GM23338 (cell line): ENCODE data around the gene PDF. TPM values are rescaled to one million over a fixed set of nuclear protein-coding genes. Genes with fewer than 3 reads are reported as not detected.

Source experiments
- ATAC-seq: fragments of 200-7000 bp; cut with Tn5 transposase; 3 replicates; pipeline ENCODE4 v1.9.1; 2020
- DNase-seq: peaks from one replicate; pipeline ENCODE4 v3.0.0-alpha.2; 2015; ENCODE audit warnings: low spot score
- H2AFZ ChIP-seq: fragments of 200-600 bp; sonication (generic); 2 replicates; pipeline ENCODE4 v1.8.0; 2016; ENCODE audit warnings: antibody characterized with exemption, mild to moderate bottlenecking, moderate library complexity
- H3F3A ChIP-seq: fragments of 200-600 bp; sonication (generic); replicated peaks from 2 replicates; pipeline ENCODE4 v1.8.0; 2017; ENCODE audit warnings: antibody characterized with exemption, mixed run types, low read depth
- H3K27ac ChIP-seq: fragments of 200-600 bp; sonication (generic); 2 replicates; pipeline ENCODE4 v1.6.1; 2016; ENCODE audit warnings: low read depth
- H3K27me3 ChIP-seq: fragments of 200-600 bp; sonication (generic); 2 replicates; pipeline ENCODE4 v1.8.0; 2016; ENCODE audit warnings: mild to moderate bottlenecking, mixed run types, moderate library complexity; ENCODE audit not compliant: insufficient read depth
- H3K36me3 ChIP-seq: fragments of 200-600 bp; sonication (generic); 2 replicates; pipeline ENCODE4 v1.8.0; 2016; ENCODE audit warnings: mild to moderate bottlenecking; ENCODE audit not compliant: insufficient read depth
- H3K4me1 ChIP-seq: fragments of 200-600 bp; sonication (generic); 2 replicates; pipeline ENCODE4 v1.8.0; 2016; ENCODE audit warnings: mild to moderate bottlenecking, moderate library complexity; ENCODE audit not compliant: insufficient read depth
- H3K4me2 ChIP-seq: fragments of 200-600 bp; sonication (generic); 2 replicates; pipeline ENCODE4 v1.7.1; 2017; ENCODE audit warnings: mixed run types
- H3K4me3 ChIP-seq: fragments of 200-600 bp; sonication (generic); 2 replicates; pipeline ENCODE4 v1.6.1; 2016; ENCODE audit warnings: mixed run types
- H3K79me2 ChIP-seq: fragments of 200-600 bp; sonication (generic); replicated peaks from 2 replicates; pipeline ENCODE4 v1.8.0; 2017; ENCODE audit warnings: mild to moderate bottlenecking; ENCODE audit not compliant: insufficient read depth
- H3K9me2 ChIP-seq: fragments of 200-600 bp; sonication (generic); 2 replicates; pipeline ENCODE4 v1.8.0; 2017; ENCODE audit not compliant: insufficient read depth
- H4K20me1 ChIP-seq: fragments of 200-600 bp; sonication (generic); replicated peaks from 2 replicates; pipeline ENCODE4 v1.8.0; 2017; ENCODE audit warnings: mild to moderate bottlenecking; ENCODE audit not compliant: insufficient read depth
- H3K27ac Mint-ChIP-seq: 2 replicates; pipeline ENCODE4 v1.8.0; 2020; ENCODE audit warnings: inconsistent platforms, mild to moderate bottlenecking, moderate library complexity, mixed read lengths
- H3K27me3 Mint-ChIP-seq: 3 replicates; pipeline ENCODE4 v1.8.0; 2022; ENCODE audit warnings: low read depth, mild to moderate bottlenecking, moderate library complexity, mixed read lengths, inconsistent platforms; ENCODE audit not compliant: insufficient read depth, poor library complexity
- H3K36me3 Mint-ChIP-seq: 3 replicates; pipeline ENCODE4 v1.8.0; 2021; ENCODE audit warnings: low read depth, mild to moderate bottlenecking, inconsistent platforms, moderate library complexity, mixed read lengths
- H3K4me1 Mint-ChIP-seq: 3 replicates; pipeline ENCODE4 v1.8.0; 2020; ENCODE audit warnings: mild to moderate bottlenecking, inconsistent platforms, mixed read lengths
- H3K4me3 Mint-ChIP-seq: 3 replicates; pipeline ENCODE4 v1.8.0; 2021; ENCODE audit warnings: moderate library complexity, mild to moderate bottlenecking, inconsistent platforms, mixed read lengths
- H3K9me3 Mint-ChIP-seq: 3 replicates; pipeline ENCODE4 v1.8.0; 2020; ENCODE audit warnings: moderate library complexity, mild to moderate bottlenecking, inconsistent platforms, mixed read lengths
- CREB1 ChIP-seq: fragments of 250-450 bp; sonication (Bioruptor Pico); IDR thresholded peaks from 2 replicates; pipeline ENCODE4 v1.5.0; 2020; ENCODE audit warnings: low read depth, mild to moderate bottlenecking, moderate library complexity
- CTCF ChIP-seq, 2 experiments: fragments of 200-600 bp in 1 of 2; sonication (generic) in 1 of 2; conservative IDR thresholded peaks; 2 replicates each; pipeline versions ENCODE4 v1.5.1 to v1.6.1; 2016 to 2017; ENCODE audit warnings: antibody characterized with exemption in 2 of 2, low read depth in 2 of 2, mild to moderate bottlenecking in 2 of 2, moderate library complexity in 1 of 2
- EZH2 ChIP-seq: fragments of 200-600 bp; sonication (generic); IDR thresholded peaks from one replicate; pipeline ENCODE4 v1.8.0; 2017; ENCODE audit warnings: antibody characterized with exemption, mild to moderate bottlenecking, low read depth; ENCODE audit not compliant: unreplicated experiment
- EZH2phosphoT487 ChIP-seq: fragments of 200-600 bp; sonication (generic); IDR thresholded peaks from one replicate; pipeline ENCODE4 v1.8.1; 2018; ENCODE audit warnings: antibody characterized with exemption; ENCODE audit not compliant: unreplicated experiment
- JUNB ChIP-seq: IDR thresholded peaks from one replicate; pipeline ENCODE4 v1.6.1; 2016; ENCODE audit warnings: antibody characterized with exemption; ENCODE audit not compliant: unreplicated experiment
- NANOG ChIP-seq: IDR thresholded peaks from 2 replicates; pipeline ENCODE4 v1.6.1; 2016; ENCODE audit warnings: antibody characterized with exemption, borderline replicate concordance
- POLR2AphosphoS5 ChIP-seq: IDR thresholded peaks from 2 replicates; pipeline ENCODE4 v1.6.1; 2016; ENCODE audit warnings: antibody characterized with exemption, low read depth
- REST ChIP-seq: IDR thresholded peaks from one replicate; pipeline ENCODE4 v1.6.1; 2018; ENCODE audit warnings: antibody characterized with exemption; ENCODE audit not compliant: unreplicated experiment
- STAT1 ChIP-seq: IDR thresholded peaks from one replicate; pipeline ENCODE4 v1.6.1; 2016; ENCODE audit warnings: antibody characterized with exemption; ENCODE audit not compliant: unreplicated experiment
- ZNF114 ChIP-seq: fragments of 250-450 bp; sonication (Bioruptor Pico); IDR thresholded peaks from 2 replicates; pipeline ENCODE4 v1.5.0; 2020; ENCODE audit warnings: mild to moderate bottlenecking, moderate library complexity
- ZNF331 ChIP-seq: fragments of 250-450 bp; sonication (Bioruptor Pico); IDR thresholded peaks from 2 replicates; pipeline ENCODE4 v1.5.0; 2020; ENCODE audit warnings: low read depth, mild to moderate bottlenecking, moderate library complexity
- polyA plus RNA-seq: library from polyadenylated mRNA; unstranded; fragments of >200 nt; fragmentation: Nextera tagmentation; extraction: Ambion mirVana; gene quantifications from 2 replicates; pipeline ENCODE4 v1.2.1, GENCODE V29; 2016
- total RNA-seq: library from RNA; depleted of rRNA; stranded (reverse); fragments of >200 nt; shearing (Covaris generic); gene quantifications from 2 replicates; pipeline ENCODE4 v1.2.3, GENCODE V29; 2014
- TF ChIP-seq, protein P1 (sequence below): IDR thresholded peaks from 2 replicates; pipeline ENCODE4 v1.6.1; 2016; ENCODE audit warnings: antibody characterized with exemption
- TF ChIP-seq, protein P2 (sequence below): fragments of 250-450 bp; sonication (Bioruptor Pico); IDR thresholded peaks from 2 replicates; pipeline ENCODE4 v1.5.0; 2020; ENCODE audit warnings: mild to moderate bottlenecking, moderate library complexity

PDF gene
- total and polyA plus RNA-seq, 2 experiments from 2014 or later = 18.8 to 43.4 TPM

DNA sequence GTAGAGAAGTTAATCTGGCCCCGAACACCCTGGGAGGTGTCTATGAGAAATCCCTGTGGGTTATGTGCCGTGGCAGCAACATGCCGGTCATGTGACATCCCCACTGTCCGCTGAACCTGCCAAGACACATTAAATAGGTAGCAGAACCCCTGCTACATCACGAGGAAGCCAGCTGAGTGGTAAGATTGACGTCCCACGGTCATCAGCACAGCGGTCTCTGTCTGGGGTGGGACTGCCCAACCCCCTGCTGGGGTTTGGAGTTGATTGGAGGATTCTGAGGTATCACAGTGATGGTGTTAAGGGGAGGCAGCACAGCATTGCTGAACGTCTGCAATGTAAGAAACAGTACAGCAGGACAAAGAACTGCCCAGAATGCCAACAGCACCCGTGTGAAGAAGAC, 19.1 kb upstream of the PDF start:
- Mint-ChIP-seq H3K4me1 (no peaks in the 10 kb centered on the region), H3K27ac (no peak overlapping the region)
- no peak for TF ChIP-seq ZNF114 (CRISPR knock-in tag)
- TF ChIP-seq, protein P1, sequence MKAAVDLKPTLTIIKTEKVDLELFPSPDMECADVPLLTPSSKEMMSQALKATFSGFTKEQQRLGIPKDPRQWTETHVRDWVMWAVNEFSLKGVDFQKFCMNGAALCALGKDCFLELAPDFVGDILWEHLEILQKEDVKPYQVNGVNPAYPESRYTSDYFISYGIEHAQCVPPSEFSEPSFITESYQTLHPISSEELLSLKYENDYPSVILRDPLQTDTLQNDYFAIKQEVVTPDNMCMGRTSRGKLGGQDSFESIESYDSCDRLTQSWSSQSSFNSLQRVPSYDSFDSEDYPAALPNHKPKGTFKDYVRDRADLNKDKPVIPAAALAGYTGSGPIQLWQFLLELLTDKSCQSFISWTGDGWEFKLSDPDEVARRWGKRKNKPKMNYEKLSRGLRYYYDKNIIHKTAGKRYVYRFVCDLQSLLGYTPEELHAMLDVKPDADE = no peak
- TF ChIP-seq STAT1 = no peak
- TF ChIP-seq CREB1 (CRISPR knock-in tag) = no peak
- TF ChIP-seq JUNB = no peak
- TF ChIP-seq POLR2AphosphoS5 = no peak
- no peak for TF ChIP-seq NANOG
- TF ChIP-seq ZNF331 = no peak
- no peak for TF ChIP-seq CTCF (conservative IDR thresholded peaks at IDR 0.05; ENCODE audit: low read depth in 2 of 2)
- TF ChIP-seq, protein P2, sequence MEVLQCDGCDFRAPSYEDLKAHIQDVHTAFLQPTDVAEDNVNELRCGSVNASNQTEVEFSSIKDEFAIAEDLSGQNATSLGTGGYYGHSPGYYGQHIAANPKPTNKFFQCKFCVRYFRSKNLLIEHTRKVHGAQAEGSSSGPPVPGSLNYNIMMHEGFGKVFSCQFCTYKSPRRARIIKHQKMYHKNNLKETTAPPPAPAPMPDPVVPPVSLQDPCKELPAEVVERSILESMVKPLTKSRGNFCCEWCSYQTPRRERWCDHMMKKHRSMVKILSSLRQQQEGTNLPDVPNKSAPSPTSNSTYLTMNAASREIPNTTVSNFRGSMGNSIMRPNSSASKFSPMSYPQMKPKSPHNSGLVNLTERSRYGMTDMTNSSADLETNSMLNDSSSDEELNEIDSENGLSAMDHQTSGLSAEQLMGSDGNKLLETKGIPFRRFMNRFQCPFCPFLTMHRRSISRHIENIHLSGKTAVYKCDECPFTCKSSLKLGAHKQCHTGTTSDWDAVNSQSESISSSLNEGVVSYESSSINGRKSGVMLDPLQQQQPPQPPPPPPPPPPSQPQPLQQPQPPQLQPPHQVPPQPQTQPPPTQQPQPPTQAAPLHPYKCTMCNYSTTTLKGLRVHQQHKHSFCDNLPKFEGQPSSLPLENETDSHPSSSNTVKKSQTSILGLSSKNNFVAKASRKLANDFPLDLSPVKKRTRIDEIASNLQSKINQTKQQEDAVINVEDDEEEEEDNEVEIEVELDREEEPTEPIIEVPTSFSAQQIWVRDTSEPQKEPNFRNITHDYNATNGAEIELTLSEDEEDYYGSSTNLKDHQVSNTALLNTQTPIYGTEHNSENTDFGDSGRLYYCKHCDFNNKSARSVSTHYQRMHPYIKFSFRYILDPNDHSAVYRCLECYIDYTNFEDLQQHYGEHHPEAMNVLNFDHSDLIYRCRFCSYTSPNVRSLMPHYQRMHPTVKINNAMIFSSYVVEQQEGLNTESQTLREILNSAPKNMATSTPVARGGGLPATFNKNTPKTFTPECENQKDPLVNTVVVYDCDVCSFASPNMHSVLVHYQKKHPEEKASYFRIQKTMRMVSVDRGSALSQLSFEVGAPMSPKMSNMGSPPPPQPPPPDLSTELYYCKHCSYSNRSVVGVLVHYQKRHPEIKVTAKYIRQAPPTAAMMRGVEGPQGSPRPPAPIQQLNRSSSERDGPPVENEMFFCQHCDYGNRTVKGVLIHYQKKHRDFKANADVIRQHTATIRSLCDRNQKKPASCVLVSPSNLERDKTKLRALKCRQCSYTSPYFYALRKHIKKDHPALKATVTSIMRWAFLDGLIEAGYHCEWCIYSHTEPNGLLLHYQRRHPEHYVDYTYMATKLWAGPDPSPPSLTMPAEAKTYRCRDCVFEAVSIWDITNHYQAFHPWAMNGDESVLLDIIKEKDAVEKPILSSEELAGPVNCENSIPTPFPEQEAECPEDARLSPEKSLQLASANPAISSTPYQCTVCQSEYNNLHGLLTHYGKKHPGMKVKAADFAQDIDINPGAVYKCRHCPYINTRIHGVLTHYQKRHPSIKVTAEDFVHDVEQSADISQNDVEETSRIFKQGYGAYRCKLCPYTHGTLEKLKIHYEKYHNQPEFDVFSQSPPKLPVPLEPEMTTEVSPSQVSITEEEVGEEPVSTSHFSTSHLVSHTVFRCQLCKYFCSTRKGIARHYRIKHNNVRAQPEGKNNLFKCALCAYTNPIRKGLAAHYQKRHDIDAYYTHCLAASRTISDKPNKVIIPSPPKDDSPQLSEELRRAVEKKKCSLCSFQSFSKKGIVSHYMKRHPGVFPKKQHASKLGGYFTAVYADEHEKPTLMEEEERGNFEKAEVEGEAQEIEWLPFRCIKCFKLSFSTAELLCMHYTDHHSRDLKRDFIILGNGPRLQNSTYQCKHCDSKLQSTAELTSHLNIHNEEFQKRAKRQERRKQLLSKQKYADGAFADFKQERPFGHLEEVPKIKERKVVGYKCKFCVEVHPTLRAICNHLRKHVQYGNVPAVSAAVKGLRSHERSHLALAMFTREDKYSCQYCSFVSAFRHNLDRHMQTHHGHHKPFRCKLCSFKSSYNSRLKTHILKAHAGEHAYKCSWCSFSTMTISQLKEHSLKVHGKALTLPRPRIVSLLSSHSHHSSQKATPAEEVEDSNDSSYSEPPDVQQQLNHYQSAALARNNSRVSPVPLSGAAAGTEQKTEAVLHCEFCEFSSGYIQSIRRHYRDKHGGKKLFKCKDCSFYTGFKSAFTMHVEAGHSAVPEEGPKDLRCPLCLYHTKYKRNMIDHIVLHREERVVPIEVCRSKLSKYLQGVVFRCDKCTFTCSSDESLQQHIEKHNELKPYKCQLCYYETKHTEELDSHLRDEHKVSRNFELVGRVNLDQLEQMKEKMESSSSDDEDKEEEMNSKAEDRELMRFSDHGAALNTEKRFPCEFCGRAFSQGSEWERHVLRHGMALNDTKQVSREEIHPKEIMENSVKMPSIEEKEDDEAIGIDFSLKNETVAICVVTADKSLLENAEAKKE (CRISPR knock-in tag) = no peak
- no peak for TF ChIP-seq EZH2
- TF ChIP-seq REST = no peak
- no peak for TF ChIP-seq EZH2phosphoT487

More for the DNA sequence above, 19.1 kb upstream of the PDF start:
- H3K4me1 ChIP-seq = no peaks in the 10 kb centered on the region
- no peak overlapping the region for H3K4me3 ChIP-seq
- H3K9me3 Mint-ChIP-seq = no peaks in the 10 kb centered on the region
- no peaks in the 10 kb centered on the region for H3K9me2 ChIP-seq
- H3K4me2 ChIP-seq = no peak overlapping the region
- H3K27me3 ChIP-seq = no peaks in the 10 kb centered on the region
- H3K36me3 Mint-ChIP-seq = peaks cover 3% of the 10 kb centered on the region; the same call in 1 of the 3 replicates
- H3F3A ChIP-seq = no peaks in the 10 kb centered on the region
- DNase-seq (no peak), ATAC-seq (no peak)
- no peak overlapping the region for H2AFZ ChIP-seq
- no peaks in the 10 kb centered on the region for H3K36me3 ChIP-seq
- H4K20me1 ChIP-seq = no peaks in the 10 kb centered on the region; the same call in 1 of the 2 replicates
- H3K79me2 ChIP-seq = no peaks in the 10 kb centered on the region
- H3K27ac ChIP-seq = no peak overlapping the region
- no peak overlapping the region for H3K4me3 Mint-ChIP-seq
- H3K27me3 Mint-ChIP-seq = peaks cover 5% of the 10 kb centered on the region
